GM21717 (cell line): ENCODE results near the gene TNFRSF18.

Experiments
- ATAC-seq: cut with Tn5 transposase; IDR thresholded peaks from one replicate; pipeline ENCODE4 v1.9.1; 2021; ENCODE audit warnings: mild to moderate bottlenecking, moderate library complexity; ENCODE audit not compliant: unreplicated experiment

Gene TNFRSF18

DNA sequence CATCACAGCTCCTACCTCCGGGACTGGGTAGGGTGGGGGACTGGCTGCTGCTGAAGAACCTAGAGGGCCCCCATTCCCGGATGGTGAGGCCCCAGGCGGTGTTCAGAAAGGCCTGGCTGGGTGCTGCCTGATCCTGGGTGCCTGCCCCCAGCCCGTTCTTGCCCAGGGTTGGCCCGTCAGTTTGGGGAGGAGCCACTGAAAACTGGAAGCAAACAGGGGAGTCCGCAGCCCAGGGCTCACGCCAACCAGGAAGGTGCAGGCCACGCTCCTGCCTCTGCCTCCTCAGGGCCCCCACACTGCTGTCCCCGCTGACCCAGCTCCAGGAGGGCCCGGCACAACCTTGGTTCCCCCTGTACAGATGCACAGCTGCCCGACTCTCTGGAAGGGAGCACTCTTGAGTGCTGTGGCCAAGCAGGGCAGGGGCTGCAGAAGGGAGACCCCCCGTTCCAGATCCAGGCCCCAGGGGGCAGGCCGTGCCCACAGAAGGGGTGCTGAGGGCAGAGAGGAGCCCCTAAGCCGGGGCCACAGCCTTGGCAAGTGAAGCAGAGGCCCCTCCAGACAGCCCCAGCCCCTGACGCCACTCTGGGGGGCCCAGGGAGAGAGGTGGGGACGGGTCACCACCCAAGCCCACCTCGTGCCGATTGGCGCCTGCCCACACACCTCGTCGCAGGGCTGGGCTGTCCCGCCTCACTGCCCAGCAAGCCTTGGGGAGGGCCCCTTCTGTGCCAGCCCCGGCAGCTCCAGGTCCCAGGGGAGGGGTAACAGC lies 34.6 kb upstream of the TNFRSF18 start:
- ATAC-seq: no peak

DNA sequence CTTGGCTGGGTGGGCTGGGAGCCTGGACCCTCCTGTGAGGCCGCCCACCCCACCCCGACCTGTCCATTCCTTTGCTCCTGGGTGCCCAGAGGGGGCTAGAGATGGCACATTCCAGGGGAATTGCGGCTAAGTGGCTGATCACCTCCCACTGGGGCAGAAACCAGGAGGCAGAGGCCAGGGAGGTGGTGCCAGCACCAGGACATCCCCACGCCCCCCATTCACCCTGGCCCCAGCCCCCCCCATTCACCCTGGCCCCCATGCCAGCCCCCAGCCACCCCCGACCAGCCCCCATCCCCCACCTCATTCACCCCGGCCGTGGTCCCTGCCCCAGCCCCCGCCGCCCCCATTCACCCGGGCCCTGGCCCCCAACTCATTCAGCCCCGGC lies 33.9 kb upstream of the TNFRSF18 start:
- no peak for ATAC-seq

DNA sequence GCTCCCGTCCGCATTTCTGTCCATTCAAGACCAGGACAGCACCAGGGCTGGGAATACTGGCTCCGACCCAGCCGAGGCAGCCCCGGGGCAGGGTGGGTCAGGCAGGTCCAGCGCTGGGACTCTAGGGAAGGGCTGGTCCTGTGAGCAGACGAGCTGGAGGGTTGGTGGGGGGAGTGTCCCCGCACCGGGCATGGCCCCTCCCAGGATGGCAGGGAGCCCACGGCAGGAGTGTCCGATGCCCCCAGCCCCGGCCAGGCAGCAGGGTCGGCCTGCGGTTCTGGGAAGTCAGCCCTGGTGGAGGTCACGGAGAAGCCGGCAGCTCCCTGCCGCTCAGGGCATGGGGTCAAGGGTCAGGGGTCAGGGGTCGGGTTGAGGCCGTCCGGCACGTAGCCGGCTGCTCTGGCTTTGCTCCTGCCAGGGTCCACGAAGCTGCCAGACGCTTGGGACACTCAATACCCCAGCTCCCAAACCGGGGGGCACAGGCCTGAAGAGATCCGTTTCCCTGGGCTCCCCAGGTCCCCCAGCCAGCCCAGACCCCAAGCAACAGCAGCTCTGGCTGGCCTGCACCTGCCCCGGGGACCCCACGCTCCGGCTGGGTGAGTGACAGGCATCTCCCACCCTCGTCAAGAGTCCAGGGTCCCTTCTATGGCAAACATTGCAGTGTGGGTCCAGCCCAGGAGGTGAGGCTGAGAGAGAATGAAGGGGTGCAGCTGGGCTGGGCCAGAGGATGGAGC lies 33.4 kb upstream of the TNFRSF18 start:
- no peak for ATAC-seq

DNA sequence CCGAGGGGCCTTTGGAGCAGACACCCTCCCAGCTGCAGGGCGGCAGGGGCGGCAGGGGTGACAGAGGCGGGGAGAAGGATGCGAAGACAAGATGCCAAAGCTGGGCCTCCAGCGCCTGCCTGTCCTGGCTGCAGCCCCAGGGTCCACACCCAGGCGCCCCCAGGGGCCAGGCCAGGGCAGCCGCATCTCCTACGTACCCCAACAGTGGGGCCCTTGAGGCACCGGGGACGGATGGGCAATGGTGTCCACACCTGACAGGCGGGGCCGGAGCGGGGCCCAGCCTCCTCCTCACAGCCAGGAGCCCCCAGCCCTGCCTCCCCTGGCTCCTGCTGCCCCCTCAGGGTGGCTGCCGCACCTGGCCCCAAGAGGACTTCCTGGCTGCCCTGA lies 32.8 kb upstream of the TNFRSF18 start:
- no peak for ATAC-seq

DNA sequence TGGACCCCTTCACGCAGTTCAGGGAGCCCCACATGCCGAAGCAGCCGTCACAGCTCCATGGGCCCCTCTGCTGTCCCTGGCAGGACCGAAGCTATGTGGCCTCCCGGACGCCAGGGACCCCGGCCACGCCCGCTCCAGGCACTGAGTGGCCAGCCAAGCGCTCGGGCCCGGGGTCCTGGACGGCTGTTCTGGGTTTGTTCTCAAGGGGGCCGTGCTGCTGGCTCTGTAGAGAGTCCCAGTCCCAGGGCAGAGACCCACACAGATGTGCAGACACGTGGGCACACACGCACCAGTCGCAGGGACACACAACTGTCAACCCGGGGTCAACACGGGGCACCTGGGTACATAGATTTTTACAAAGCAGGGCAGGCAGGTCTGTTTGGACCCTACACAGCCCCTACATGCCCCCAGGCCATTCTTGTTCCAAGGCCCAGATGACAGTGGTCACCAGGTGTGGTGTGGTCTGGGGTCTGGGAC lies 32.3 kb upstream of the TNFRSF18 start:
- no peak for ATAC-seq

DNA sequence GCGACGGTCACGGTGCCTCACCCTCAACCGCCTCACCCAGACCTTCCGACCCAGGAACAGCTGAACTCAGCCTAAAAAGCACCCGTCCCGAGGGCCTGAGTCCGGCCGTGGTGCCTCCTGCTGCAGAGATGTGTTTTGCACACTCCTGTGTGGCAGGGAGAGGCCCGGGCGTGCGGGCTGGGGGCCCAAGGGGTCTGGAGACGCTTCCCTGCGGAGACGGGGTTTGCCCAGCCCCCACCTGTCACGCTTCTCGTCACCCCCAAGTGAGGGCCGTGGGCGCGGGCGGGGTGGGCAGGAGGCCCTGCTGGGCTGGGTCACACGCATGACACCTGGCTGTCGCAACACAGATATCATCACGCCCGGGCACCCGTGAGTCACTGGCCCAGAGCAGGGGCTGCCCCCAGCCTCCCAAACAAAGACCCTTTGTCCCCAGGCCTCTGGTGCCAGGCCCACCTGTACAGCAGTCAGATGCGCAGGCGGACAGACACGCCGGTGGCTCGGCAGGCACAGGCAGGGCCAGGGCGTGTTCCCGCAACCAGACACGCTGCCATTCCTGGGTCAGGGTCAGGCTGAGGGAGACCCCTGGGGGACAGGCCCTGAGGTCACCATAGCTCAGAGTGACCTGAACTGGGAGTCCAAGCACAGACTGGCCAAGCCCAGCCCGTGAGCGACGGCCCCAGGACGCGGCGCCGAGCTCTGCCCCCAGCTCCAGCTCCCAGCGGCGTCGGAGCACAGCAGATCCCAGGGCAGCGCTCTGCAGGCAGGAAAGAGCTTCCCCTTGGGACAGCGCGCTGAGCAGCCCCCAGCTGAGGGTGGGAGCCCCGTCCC lies 31.7 kb upstream of the TNFRSF18 start:
- no peak for ATAC-seq

DNA sequence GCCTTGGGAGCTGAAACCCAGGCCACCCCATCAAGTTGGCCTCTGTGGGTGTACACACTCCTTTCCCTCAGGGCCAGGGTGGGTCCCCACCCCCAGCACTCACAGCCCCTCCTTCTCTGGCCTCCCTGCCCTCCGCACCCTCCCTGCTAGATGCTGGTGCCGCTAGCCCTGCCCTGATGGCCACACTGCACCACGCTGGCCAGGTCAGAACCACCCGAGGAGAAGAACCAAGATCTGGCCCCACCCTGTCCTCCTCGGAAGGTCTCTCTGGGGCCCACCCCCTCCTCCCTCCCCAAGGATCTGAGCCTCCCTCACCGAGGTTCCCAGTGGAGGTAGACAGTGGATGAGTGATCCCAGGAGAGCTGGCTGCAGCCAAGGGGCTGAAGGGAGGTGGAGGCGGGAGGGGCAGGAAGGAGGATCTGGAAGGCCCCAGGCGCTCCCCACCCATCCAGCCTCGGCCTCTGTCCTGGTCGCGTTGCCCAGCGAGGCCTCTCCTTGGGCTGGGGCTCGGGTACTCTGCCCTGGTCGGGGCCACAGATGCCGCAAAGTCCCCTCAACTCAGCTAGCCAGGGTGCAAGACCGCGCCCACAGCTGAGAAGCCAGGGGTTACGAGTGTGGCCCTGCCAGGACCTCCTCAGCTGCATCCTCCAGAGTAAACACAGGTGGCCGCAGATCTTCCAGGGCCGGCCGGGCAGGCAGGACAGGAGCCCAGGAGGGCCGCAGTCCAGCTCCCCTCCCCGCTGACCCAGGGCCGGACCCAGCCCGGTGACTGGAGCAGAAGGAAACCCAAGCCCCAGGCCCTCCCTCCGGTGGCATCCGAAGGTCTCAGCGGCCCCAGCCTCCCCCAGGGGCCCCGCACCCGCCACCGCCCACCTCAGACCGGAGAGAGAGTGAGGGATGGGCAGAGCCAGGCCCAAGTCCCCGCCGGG lies 30.8 kb upstream of the TNFRSF18 start:
- no peak for ATAC-seq

DNA sequence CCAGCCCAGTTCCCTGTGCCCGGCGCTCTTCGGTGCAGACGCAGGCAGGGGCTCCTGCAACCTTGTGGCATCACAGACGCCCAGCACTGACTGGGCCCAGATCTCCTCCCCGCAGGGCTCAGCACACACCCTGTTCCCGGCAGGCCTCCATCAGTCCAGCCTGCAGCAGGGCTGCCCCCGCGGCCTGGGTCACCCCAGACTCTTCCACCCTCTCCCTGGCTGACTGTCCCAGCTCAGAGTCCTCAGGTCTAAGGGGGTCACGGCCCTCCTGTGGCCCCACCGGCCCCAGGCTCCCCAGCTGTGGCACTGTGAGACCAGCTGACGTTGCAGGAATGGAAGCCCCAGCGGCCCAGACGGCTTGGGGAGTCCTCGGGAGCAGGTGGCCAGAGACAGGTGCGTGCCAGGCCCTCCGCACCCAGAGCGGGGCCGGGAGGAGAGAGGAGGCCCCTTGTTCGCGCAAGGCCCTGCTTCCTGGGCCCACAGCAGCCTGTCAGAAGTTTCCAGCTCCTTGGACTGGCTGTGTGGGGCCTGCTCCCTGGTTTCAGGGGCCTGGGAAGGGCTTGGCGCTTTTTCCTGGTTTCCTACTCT lies 29.9 kb upstream of the TNFRSF18 start:
- ATAC-seq: no peak

DNA sequence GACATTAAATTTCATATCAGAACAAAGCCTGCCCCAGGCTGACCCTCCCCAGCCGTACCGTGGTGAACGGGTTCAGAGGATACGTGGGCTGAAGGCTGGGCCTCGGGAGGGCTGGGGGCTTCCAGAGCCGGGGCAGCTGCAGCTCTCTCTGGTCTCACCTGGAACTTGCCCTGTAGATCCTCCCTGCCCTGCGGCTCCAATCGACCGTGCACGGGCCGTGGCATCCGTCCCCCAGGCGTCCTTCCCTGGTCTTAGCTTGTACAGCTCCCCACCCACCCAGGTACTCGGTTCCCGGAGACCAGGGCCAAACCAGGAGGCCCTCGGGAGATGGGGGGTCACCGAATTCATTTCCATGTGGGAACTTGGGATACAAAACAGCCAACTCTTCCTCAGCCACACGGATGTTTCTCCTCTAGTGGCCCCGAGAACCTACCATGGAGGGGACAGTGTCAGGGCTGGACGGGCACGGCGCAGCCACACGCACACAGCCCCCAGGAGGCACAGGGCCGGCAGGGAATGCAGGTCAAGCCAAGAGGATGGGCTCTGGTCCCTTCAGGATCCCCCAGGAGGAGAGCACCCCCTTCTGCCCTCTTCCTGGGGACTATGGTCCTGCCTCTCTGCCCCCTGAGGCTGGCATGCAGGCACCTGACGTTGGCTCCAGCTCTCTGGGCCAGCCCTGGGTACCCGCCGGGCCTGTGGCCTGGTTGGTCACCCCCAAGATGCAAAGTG lies 28.8 kb upstream of the TNFRSF18 start:
- ATAC-seq: no peak

DNA sequence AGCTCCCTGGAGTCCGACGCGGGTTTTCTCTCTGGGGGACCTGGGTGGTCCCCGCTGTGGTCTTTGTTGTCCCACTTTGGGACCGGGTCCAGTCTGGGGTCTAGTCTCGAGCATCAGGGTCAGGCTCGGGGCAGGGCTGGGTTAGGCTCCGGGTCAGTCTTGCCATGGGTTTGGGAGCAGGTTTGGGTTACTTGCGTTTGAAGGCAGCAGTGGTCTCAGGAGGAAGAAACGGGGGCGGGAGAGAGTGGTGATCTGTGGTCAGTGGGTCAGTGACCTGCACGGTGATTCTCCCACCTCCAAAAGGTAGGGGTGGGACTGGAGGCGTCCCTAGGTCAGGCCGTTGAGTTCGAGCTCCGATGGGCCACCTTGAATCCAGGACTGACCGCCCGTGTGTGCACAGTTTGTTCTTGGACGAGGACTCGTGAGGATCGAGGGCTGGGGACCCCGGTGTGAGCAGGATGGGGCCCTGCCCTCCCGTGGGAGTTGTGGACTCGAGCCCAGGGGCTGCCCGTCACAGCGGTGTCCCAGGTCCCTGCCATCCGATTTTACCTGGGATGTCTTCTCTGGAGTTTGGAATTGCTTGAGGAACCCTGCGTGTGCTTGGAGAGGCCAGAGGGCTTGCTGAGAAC lies 27.9 kb upstream of the TNFRSF18 start:
- ATAC-seq: no peak

DNA sequence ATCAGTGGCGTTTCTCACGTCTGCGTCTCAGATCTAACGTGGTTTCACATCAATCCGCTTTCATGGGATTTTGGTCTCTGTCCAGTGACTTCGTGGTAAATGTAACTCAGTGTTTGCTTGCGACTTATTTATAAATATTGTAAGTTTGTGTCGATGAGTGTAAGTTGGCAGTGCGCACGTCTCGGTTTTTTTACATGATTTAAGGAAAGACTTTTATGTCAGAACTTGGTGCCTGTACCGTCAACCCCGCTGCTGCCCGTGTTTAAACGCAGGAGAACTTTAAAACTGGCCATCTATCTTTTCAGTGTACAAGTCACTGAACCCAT lies 27.1 kb upstream of the TNFRSF18 start:
- no peak for ATAC-seq

DNA sequence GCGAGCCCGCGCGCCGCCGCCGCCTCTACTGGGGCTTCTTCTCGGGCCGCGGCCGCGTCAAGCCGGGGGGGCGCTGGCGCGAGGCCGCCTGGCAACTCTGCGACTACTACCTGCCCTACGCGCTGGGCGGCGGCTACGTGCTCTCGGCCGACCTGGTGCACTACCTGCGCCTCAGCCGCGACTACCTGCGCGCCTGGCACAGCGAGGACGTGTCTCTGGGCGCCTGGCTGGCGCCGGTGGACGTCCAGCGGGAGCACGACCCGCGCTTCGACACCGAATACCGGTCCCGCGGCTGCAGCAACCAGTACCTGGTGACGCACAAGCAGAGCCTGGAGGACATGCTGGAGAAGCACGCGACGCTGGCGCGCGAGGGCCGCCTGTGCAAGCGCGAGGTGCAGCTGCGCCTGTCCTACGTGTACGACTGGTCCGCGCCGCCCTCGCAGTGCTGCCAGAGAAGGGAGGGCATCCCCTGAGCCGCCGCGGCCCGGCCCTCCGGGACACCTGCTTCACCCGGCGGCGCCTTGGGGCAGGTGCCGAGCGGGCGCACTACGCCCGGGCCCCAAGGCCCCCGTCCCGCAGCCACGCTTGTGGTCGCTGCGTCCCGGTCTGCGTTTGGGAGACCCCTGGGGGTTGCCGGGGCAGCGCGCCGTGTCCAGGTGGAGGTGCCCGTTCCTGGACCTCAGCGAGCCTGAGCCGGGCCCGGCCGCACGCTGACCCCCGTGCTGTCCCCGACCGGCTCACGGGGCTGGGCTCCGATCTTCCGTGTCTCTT lies 26.6 kb upstream of the TNFRSF18 start:
- no peak for ATAC-seq

DNA sequence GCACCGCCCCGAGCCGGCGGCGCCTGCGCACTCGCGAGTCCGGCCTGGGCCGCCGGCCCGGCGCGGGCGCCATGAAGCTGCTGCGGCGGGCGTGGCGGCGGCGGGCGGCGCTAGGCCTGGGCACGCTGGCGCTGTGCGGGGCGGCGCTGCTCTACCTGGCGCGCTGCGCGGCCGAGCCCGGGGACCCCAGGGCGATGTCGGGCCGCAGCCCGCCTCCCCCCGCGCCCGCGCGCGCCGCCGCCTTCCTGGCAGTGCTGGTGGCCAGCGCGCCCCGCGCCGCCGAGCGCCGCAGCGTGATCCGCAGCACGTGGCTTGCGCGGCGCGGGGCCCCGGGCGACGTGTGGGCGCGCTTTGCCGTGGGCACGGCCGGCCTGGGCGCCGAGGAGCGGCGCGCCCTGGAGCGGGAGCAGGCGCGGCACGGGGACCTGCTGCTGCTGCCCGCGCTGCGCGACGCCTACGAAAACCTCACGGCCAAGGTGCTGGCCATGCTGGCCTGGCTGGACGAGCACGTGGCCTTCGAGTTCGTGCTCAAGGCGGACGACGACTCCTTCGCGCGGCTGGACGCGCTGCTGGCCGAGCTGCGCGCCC lies 25.9 kb upstream of the TNFRSF18 start, which contains the start of gene B3GALT6:
B3GALT6 (plus strand) TSS at position 30 of the 588 bp plus-strand sequence; CDS start at position 72, 42 bp downstream.
- peak; percentile 5 for ATAC-seq

DNA sequence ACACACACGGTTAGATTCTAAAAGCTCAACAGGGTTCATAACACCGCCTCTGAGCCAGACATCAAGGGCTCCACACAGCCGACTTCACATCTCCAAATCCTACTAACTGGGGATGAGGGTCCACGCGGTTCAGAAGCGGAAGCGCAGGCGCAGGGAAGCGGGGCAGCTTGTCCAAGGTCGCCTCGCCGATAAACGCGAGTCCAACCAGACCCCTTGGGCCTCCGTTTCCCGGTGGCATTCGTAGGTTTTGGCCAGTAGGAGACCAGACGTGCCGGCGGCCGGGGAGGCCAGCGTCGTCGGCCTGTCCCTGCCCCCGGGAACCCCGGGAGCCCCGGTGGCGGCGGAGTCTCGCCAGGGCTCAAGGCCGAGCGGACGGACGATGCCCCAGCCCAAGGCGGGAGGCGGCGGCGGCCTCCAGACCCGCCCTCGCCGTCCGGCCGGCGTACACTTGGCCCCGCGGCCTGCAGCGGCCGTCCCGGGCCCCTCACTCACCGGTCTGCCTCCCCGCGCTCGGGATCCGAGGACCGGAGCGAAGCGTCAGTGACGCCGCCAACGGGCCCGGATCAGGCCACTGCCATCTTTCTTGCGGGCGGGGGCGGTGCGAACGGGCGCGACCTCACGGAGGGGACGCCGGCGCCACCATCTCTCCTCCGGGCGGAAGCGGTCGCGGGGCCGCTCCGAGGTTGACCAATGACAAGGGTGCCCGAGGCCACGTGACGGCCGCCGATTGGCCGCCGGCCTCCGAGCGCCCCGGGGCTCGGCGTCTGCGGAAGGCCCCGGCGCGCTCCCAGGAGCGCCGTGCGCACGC lies 25.2 kb upstream of the TNFRSF18 start, which contains the start of gene SDF4:
SDF4 (minus strand) TSS at position 602 of the 808 bp plus-strand sequence. CDS start 3,229 bp downstream, outside the sequence.
- peak; percentile 73 for ATAC-seq

DNA sequence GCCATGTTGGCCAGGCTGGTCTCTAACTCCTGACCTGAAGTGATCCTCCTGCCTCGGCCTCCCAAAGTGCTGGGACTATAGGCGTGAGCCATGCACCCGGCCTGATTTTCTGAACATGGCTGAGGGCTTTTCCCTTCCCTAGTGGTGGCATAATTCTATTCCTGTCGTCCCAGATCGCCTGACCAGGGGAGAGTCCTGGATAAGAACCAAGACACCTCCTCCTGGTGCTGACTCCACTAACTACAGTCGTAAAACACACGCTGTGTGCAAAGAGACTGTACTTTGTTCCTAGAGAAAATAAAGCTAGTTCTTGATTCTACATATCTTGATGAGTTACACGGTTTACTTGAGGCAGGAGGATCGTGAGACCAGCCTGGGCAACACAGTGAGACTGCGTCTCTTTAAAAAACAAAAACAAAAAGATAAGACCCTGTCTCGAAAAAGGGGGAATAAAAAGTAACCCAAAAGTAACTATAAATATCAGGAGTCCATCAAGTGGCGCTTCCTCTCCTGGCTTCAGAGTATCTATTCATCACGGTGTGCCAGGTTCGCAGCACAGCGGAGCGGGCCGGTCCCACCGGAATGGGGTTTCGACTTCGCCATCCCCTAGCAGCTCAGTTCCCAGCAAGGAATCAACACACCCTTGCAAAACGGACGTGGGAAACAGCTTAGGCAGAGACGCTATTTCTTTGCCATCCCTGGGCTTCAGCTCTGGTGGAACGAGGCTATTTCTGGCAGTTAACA lies 24.4 kb upstream of the TNFRSF18 start:
- no peak for ATAC-seq

DNA sequence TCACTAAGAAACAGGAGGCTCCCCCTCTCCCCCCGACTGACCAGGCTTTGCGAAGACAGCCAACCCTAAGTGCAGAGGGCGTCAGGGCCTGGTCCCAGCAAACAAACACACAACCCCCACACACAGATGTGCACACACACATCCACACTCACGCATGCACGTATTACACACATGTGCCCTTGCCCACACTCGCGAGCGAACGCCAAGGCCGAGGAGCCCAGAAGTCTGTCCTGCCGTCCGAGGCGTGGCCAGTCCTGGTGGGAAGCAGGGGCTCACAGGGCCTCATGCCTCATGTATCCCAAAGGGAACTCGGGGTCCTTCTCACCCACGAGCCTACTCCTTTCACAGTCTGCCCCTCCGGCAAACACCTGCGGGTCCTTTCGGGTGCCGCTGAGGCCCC lies 23.4 kb upstream of the TNFRSF18 start:
- no peak for ATAC-seq
